Measurements from ENCODE around the gene ECI1.

DNA sequence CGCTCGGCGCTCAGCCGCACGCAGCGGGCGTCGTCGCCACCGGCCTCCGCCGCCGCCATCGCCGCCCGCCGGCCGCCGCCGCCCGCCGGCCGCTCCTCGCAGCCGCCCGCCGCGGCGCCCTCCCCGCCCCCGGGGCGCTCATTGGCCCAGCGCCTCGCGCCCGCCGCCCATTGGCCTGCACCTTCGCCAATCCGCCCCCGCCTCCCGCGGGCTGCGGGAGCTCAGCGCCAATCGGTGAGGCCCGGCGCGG lies 36.7 kb downstream of the ECI1 start, which contains the start of gene PGP:
- TF ChIP-seq, protein P1, sequence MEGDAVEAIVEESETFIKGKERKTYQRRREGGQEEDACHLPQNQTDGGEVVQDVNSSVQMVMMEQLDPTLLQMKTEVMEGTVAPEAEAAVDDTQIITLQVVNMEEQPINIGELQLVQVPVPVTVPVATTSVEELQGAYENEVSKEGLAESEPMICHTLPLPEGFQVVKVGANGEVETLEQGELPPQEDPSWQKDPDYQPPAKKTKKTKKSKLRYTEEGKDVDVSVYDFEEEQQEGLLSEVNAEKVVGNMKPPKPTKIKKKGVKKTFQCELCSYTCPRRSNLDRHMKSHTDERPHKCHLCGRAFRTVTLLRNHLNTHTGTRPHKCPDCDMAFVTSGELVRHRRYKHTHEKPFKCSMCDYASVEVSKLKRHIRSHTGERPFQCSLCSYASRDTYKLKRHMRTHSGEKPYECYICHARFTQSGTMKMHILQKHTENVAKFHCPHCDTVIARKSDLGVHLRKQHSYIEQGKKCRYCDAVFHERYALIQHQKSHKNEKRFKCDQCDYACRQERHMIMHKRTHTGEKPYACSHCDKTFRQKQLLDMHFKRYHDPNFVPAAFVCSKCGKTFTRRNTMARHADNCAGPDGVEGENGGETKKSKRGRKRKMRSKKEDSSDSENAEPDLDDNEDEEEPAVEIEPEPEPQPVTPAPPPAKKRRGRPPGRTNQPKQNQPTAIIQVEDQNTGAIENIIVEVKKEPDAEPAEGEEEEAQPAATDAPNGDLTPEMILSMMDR (IDR thresholded peaks at IDR 0.05), result no peak
- no peak for TF ChIP-seq ZFX (IDR thresholded peaks at IDR 0.05; ENCODE audit: borderline replicate concordance)

Measured in 22Rv1 (cell line).